ENCODE data around the gene NAALADL2.
"Not testable (repeated sequence)": the region's sequence is repeated elsewhere in the genome, so short reads cannot be mapped to it uniquely, and the experiment has no call there.

The NAALADL2 gene

GRCh38 chr3:175818811-175819464 lies 959.8 kb downstream of the NAALADL2 start:
- H3K27me3 ChIP-seq (ENCODE audit: control insufficient read depth, insufficient read depth, low read length) = no peaks in the 10 kb centered on the region
- no peaks in the 10 kb centered on the region for H3K9me3 ChIP-seq (ENCODE audit: control insufficient read depth, low read length)
- H3K4me3 ChIP-seq (ENCODE audit: low read length) = no peak overlapping the region
- no peak overlapping the region for H3K9ac ChIP-seq (ENCODE audit: low read length)
- H3K36me3 ChIP-seq (ENCODE audit: control insufficient read depth, insufficient read depth, low read length) = no peaks in the 10 kb centered on the region
- H3K4me1 ChIP-seq (ENCODE audit: control insufficient read depth, insufficient read depth, low read length) = no peaks in the 10 kb centered on the region

DNA sequence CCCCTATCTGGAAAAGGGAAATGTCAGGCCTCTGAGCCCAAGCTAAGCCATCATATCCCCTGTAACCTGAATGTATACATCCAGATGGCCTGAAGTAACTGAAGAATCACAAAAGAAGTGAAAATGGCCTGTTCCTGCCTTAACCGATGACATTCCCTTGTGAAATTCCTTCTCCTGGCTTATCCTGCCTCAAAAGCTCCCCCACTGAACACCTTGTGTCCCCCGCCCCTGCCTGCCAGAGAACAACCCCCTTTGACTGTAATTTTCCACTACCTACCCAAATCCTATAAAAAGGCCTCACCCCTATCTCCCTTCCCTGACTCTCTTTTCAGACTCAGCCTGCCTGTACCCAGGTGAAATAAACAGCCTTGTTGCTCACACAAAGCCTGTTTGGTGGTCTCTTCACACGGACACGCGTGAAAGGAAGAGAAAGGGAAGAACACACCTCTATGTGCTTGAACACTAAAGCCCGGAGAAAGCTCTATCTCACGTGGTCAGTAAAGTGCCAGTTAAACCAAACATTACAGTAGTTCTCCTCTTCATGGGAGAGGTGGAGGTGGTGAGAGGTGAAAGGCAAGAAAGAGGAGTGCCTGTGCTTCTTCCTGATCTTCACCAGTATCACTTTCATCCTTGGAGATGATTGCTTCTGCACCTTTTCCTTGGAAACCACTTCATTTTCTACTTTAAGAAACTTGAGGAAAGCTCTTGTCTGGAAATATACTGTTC lies 963.8 kb downstream of the NAALADL2 start:
- not testable (repeated sequence) for H3K27me3 ChIP-seq (ENCODE audit: control insufficient read depth, insufficient read depth, low read length); H3K9ac ChIP-seq (ENCODE audit: low read length); H3K36me3 ChIP-seq (ENCODE audit: control insufficient read depth, insufficient read depth, low read length); H3K4me1 ChIP-seq (ENCODE audit: control insufficient read depth, insufficient read depth, low read length); H3K9me3 ChIP-seq (ENCODE audit: control insufficient read depth, low read length); H3K4me3 ChIP-seq (ENCODE audit: low read length)

DNA sequence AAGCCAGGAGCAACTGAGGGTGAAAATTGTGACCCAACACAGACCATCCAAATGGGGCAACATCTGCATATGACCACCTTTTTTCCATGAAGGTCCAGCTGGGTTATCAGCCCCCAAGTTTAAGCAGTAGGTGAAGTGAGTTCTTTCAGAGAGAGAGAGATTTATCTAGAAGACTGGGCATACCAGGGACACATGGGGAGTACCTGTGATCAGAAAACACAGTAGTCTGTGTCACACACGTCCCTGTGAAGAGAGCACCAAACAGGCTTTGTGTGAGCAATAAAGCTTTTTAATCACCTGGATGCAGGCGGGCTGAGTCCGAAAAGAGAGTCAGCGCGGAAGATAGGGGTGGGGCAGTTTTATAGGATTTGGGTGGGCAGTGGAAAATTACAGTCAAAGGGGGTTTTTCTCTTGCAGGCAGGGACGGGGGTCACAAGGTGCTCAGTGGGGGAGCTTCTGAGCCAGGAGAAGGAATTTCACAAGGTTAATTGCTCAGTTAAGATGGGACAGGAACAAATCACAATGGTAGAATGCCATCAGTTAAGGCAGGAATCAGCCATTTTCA lies 966.0 kb downstream of the NAALADL2 start:
- not testable (repeated sequence) for H3K36me3 ChIP-seq (ENCODE audit: control insufficient read depth, insufficient read depth, low read length); H3K27me3 ChIP-seq (ENCODE audit: control insufficient read depth, insufficient read depth, low read length); H3K4me1 ChIP-seq (ENCODE audit: control insufficient read depth, insufficient read depth, low read length)

GRCh38 chr3:175826759-175827158 lies 967.6 kb downstream of the NAALADL2 start:
- no peaks in the 10 kb centered on the region for H3K36me3 ChIP-seq (ENCODE audit: control insufficient read depth, insufficient read depth, low read length)
- H3K9me3 ChIP-seq (ENCODE audit: control insufficient read depth, low read length) = no peaks in the 10 kb centered on the region
- no peaks in the 10 kb centered on the region for H3K4me1 ChIP-seq (ENCODE audit: control insufficient read depth, insufficient read depth, low read length)
- no peaks in the 10 kb centered on the region for H3K27me3 ChIP-seq (ENCODE audit: control insufficient read depth, insufficient read depth, low read length)
- no peak overlapping the region for H3K9ac ChIP-seq (ENCODE audit: low read length)
- H3K4me3 ChIP-seq (ENCODE audit: low read length) = no peak overlapping the region

More for the DNA sequence above, 966.0 kb downstream of the NAALADL2 start:
- not testable (repeated sequence) for H3K4me3 ChIP-seq (ENCODE audit: low read length); H3K9ac ChIP-seq (ENCODE audit: low read length); H3K9me3 ChIP-seq (ENCODE audit: control insufficient read depth, low read length)

DNA sequence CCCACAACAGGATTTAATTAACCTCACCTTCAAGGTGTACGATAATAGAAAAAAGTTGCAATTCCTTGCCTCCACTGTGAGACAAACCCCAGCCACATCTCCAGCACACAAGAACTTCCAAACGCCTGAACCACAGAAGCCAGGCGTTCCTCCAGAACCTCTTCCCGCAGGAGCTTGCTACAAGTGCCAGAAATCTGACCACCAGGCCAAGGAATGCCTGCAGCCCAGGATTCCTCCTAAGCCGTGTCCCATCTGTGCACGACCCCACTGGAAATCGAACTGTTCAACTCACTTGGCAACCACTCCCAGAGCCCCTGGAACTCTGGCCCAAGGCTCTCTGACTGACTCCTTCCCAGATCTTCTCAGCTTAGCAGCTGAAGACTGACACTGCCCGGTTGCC lies 970.7 kb downstream of the NAALADL2 start:
- H3K9ac ChIP-seq (ENCODE audit: low read length); H3K27me3 ChIP-seq (ENCODE audit: control insufficient read depth, insufficient read depth, low read length); H3K4me3 ChIP-seq (ENCODE audit: low read length); H3K4me1 ChIP-seq (ENCODE audit: control insufficient read depth, insufficient read depth, low read length); H3K9me3 ChIP-seq (ENCODE audit: control insufficient read depth, low read length); H3K36me3 ChIP-seq (ENCODE audit: control insufficient read depth, insufficient read depth, low read length): not testable (repeated sequence)

DNA sequence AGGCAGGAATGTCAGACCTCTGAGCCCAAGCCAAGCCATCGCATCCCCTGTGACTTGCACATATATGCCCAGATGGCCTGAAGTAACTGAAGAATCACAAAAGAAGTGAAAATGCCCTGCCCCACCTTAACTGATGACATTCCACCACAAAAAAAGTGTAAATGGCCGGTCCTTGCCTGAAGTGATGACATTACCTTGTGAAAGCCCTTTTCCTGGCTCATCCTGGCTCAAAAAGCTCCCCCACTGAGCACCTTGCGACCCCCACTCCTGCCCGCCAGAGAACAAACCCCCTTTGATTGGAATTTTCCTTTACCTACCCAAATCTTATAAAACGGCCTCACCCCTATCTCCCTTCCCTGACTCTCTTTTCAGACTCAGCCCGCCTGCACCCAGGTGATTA lies 976.6 kb downstream of the NAALADL2 start:
- not testable (repeated sequence) for H3K36me3 ChIP-seq (ENCODE audit: control insufficient read depth, insufficient read depth, low read length); H3K4me3 ChIP-seq (ENCODE audit: low read length); H3K9ac ChIP-seq (ENCODE audit: low read length)

DNA sequence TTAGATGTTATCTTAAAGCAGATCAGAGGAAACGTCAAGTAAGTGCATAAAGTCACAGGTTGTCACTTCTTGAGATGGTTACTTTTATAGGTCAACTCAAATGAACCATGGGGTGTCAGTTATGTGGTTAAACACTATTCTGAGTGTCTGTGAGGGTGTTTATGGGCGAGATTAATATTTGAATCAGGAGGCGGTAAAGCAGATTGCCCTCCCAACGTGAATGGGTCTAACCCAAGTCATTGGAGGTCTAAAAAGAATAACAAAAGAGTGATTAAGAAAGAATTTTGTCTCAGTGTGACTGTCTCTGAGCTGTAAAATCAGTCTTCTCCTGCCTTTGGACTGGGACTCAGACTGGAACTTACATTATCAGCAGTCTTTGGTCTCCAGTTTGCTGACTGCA lies 977.5 kb downstream of the NAALADL2 start:
- Histone ChIP-seq H3K4me3 (ENCODE audit: low read length) (no peak overlapping the region), H3K36me3 (ENCODE audit: control insufficient read depth, insufficient read depth, low read length) (no peaks in the 10 kb centered on the region), H3K9ac (ENCODE audit: low read length) (no peak overlapping the region), H3K27me3 (ENCODE audit: control insufficient read depth, insufficient read depth, low read length) (no peaks in the 10 kb centered on the region), H3K9me3 (ENCODE audit: control insufficient read depth, low read length) (no peaks in the 10 kb centered on the region), H3K4me1 (ENCODE audit: control insufficient read depth, insufficient read depth, low read length) (no peaks in the 10 kb centered on the region)

More for the DNA sequence above, 976.6 kb downstream of the NAALADL2 start:
- H3K4me1 ChIP-seq (ENCODE audit: control insufficient read depth, insufficient read depth, low read length); H3K9me3 ChIP-seq (ENCODE audit: control insufficient read depth, low read length); H3K27me3 ChIP-seq (ENCODE audit: control insufficient read depth, insufficient read depth, low read length): not testable (repeated sequence)

DNA sequence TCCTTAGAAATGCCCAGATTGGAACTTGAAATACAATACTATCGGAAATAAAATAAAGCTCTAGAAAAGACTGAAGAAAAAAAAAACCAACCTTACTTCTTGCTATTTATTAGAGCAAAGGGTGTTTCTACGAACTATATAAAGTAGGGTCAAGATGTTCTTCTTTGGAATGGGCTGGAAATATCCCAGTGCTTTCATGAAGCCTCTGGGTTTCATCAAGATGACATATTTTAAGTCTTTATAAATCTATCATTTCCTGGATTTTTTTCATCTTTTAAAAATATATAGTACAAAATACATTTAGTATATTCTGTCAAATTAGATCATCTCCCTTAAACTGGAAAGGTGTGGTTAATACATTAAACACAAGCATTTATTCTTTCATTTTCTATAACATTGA lies 978.8 kb downstream of the NAALADL2 start:
- H3K4me1 ChIP-seq (ENCODE audit: control insufficient read depth, insufficient read depth, low read length) = no peaks in the 10 kb centered on the region
- no peaks in the 10 kb centered on the region for H3K36me3 ChIP-seq (ENCODE audit: control insufficient read depth, insufficient read depth, low read length)
- no peak overlapping the region for H3K4me3 ChIP-seq (ENCODE audit: low read length)
- H3K9me3 ChIP-seq (ENCODE audit: control insufficient read depth, low read length) = no peaks in the 10 kb centered on the region
- H3K27me3 ChIP-seq (ENCODE audit: control insufficient read depth, insufficient read depth, low read length) = no peaks in the 10 kb centered on the region
- no peak overlapping the region for H3K9ac ChIP-seq (ENCODE audit: low read length)

GRCh38 chr3:175839366-175840005 lies 980.4 kb downstream of the NAALADL2 start:
- Histone ChIP-seq H3K9ac (ENCODE audit: low read length) (no peak overlapping the region), H3K36me3 (ENCODE audit: control insufficient read depth, insufficient read depth, low read length) (no peaks in the 10 kb centered on the region), H3K4me1 (ENCODE audit: control insufficient read depth, insufficient read depth, low read length) (no peaks in the 10 kb centered on the region), H3K27me3 (ENCODE audit: control insufficient read depth, insufficient read depth, low read length) (no peaks in the 10 kb centered on the region), H3K4me3 (ENCODE audit: low read length) (no peak overlapping the region), H3K9me3 (ENCODE audit: control insufficient read depth, low read length) (no peaks in the 10 kb centered on the region)

DNA sequence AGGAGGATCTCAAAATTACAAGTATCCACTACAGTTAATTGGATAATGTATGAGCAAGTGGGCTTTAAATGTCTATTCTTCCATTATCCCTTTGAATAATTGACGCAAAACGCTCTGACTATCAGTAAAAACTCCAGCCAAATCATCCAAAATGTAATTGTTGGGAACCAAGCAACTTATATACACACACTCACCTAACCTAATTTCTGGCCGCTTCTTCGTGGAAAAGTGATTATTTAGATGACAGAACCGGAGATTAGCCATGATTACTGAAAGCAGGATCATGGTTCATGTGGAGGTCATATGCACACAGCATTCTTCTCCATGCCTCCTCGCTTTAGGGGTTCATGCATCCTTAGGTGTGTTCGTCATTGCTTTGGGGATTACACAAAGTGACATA lies 992.4 kb downstream of the NAALADL2 start:
- Histone ChIP-seq H3K4me1 (ENCODE audit: control insufficient read depth, insufficient read depth, low read length) (no peaks in the 10 kb centered on the region), H3K27me3 (ENCODE audit: control insufficient read depth, insufficient read depth, low read length) (no peaks in the 10 kb centered on the region), H3K36me3 (ENCODE audit: control insufficient read depth, insufficient read depth, low read length) (no peaks in the 10 kb centered on the region), H3K9ac (ENCODE audit: low read length) (no peak overlapping the region), H3K9me3 (ENCODE audit: control insufficient read depth, low read length) (no peaks in the 10 kb centered on the region), H3K4me3 (ENCODE audit: low read length) (no peak overlapping the region)

GRCh38 chr3:175852560-175852959 lies 993.4 kb downstream of the NAALADL2 start:
- Histone ChIP-seq H3K9ac (ENCODE audit: low read length) (no peak overlapping the region), H3K4me1 (ENCODE audit: control insufficient read depth, insufficient read depth, low read length) (no peaks in the 10 kb centered on the region), H3K4me3 (ENCODE audit: low read length) (no peak overlapping the region), H3K36me3 (ENCODE audit: control insufficient read depth, insufficient read depth, low read length) (no peaks in the 10 kb centered on the region), H3K27me3 (ENCODE audit: control insufficient read depth, insufficient read depth, low read length) (no peaks in the 10 kb centered on the region), H3K9me3 (ENCODE audit: control insufficient read depth, low read length) (no peaks in the 10 kb centered on the region)

GRCh38 chr3:175857666-175858270 lies 998.6 kb downstream of the NAALADL2 start:
- Histone ChIP-seq H3K36me3 (ENCODE audit: control insufficient read depth, insufficient read depth, low read length) (no peaks in the 10 kb centered on the region), H3K9me3 (ENCODE audit: control insufficient read depth, low read length) (no peaks in the 10 kb centered on the region), H3K4me1 (ENCODE audit: control insufficient read depth, insufficient read depth, low read length) (no peaks in the 10 kb centered on the region), H3K4me3 (ENCODE audit: low read length) (no peak overlapping the region), H3K27me3 (ENCODE audit: control insufficient read depth, insufficient read depth, low read length) (no peaks in the 10 kb centered on the region), H3K9ac (ENCODE audit: low read length) (no peak overlapping the region)
